Measurements from ENCODE around the gene F2RL2.
"Not testable (repeated sequence)": the region's sequence is repeated elsewhere in the genome, so short reads cannot be mapped to it uniquely, and the experiment has no call there.

F2RL2 gene

GRCh38 chr5:76622076-76622475, 1.1 kb downstream of the F2RL2 start:
- DNase-seq (ENCODE audit: low read depth), result no peak

GRCh38 chr5:76620166-76620565, 3.0 kb downstream of the F2RL2 start:
- no peak for DNase-seq (ENCODE audit: low read depth)

GRCh38 chr5:76617675-76618074, 5.5 kb downstream of the F2RL2 start:
- no peak for DNase-seq (ENCODE audit: low read depth)

GRCh38 chr5:76617229-76617628, 6.0 kb downstream of the F2RL2 start:
- DNase-seq (ENCODE audit: low read depth), result no peak

GRCh38 chr5:76616206-76616605, 7.0 kb downstream of the F2RL2 start:
- no peak for DNase-seq (ENCODE audit: low read depth)

GRCh38 chr5:76615759-76616158, 7.4 kb downstream of the F2RL2 start:
- no peak for DNase-seq (ENCODE audit: low read depth)

- no peak for DNase-seq (ENCODE audit: low read depth)
Observed at GRCh38 chr5:76612942-76613341, 10.3 kb downstream of the F2RL2 start.

- no peak for DNase-seq (ENCODE audit: low read depth)
Observed at GRCh38 chr5:76610196-76610595, 13.0 kb downstream of the F2RL2 start.

GRCh38 chr5:76608833-76609232, 14.4 kb downstream of the F2RL2 start:
- no peak for DNase-seq (ENCODE audit: low read depth)

GRCh38 chr5:76607353-76607871, 15.8 kb downstream of the F2RL2 start:
- DNase-seq (ENCODE audit: low read depth), result no peak

GRCh38 chr5:76606701-76607100, 16.5 kb downstream of the F2RL2 start:
- no peak for DNase-seq (ENCODE audit: low read depth)

GRCh38 chr5:76604838-76605237, 18.4 kb downstream of the F2RL2 start:
- DNase-seq (ENCODE audit: low read depth), result no peak

- DNase-seq (ENCODE audit: low read depth), result not testable (repeated sequence)
Observed at GRCh38 chr5:76603991-76604390, 19.2 kb downstream of the F2RL2 start.

- no peak for DNase-seq (ENCODE audit: low read depth)
Observed at GRCh38 chr5:76602094-76602726, 21.0 kb downstream of the F2RL2 start.

GRCh38 chr5:76601470-76601869, 21.7 kb downstream of the F2RL2 start:
- no peak for DNase-seq (ENCODE audit: low read depth)

GRCh38 chr5:76600716-76601115, 22.5 kb downstream of the F2RL2 start:
- DNase-seq (ENCODE audit: low read depth), result no peak

GRCh38 chr5:76598531-76598930, 24.7 kb downstream of the F2RL2 start:
- no peak for DNase-seq (ENCODE audit: low read depth)

- no peak for DNase-seq (ENCODE audit: low read depth)
Observed at GRCh38 chr5:76595755-76596481, 27.3 kb downstream of the F2RL2 start.

GRCh38 chr5:76594107-76594506, 29.1 kb downstream of the F2RL2 start:
- DNase-seq (ENCODE audit: low read depth), result no peak

GRCh38 chr5:76592692-76593091, 30.5 kb downstream of the F2RL2 start:
- DNase-seq (ENCODE audit: low read depth), result no peak

- no peak for DNase-seq (ENCODE audit: low read depth)
Observed at GRCh38 chr5:76591366-76591765, 31.8 kb downstream of the F2RL2 start.

GRCh38 chr5:76590027-76590426, 33.2 kb downstream of the F2RL2 start:
- no peak for DNase-seq (ENCODE audit: low read depth)

- DNase-seq (ENCODE audit: low read depth), result no peak
Observed at GRCh38 chr5:76586531-76586930, 36.7 kb downstream of the F2RL2 start.

- DNase-seq (ENCODE audit: low read depth), result no peak
Observed at GRCh38 chr5:76585783-76586217, 37.4 kb downstream of the F2RL2 start.
